B cell (primary cell): ENCODE data around the gene MT1X. TPM values are rescaled to one million over a fixed set of nuclear protein-coding genes. Genes with fewer than 3 reads are reported as not detected.

ENCODE experiments used
- ATAC-seq: fragments of 200-7000 bp; cut with Tn5 transposase; one replicate; pipeline ENCODE4 v1.10.0; 2021; ENCODE audit warnings: low read depth, mild to moderate bottlenecking, moderate number of reproducible peaks, moderate library complexity
- CTCF ChIA-PET: fragments of 350-600 bp; sonication (Branson Sonifier 250); formaldehyde crosslinking; loops from one replicate; lab custom pipeline; 2021; ENCODE audit warnings: antibody characterized with exemption, inconsistent platforms; lab: Charles Lee
- POLR2A ChIA-PET: fragments of 350-600 bp; sonication (Branson Sonifier 250); formaldehyde crosslinking; loops from one replicate; lab custom pipeline; 2021; ENCODE audit warnings: antibody characterized with exemption; lab: Charles Lee
- DNase-seq: peaks from one replicate; pipeline ENCODE4 v3.0.0; 2013
- H2AFZ ChIP-seq: 2 replicates; pipeline ENCODE4 v1.6.1; 2012; ENCODE audit warnings: mild to moderate bottlenecking, low read depth, low read length; ENCODE audit not compliant: insufficient read depth, poor library complexity, severe bottlenecking
- H3K27ac ChIP-seq, 2 donors: 1 replicate in 1 of 2; 2 replicates in 1 of 2; pipeline ENCODE4 v1.5.1; 2012 to 2013; ENCODE audit warnings: low read length in 2 of 2, mild to moderate bottlenecking in 2 of 2, moderate library complexity in 1 of 2
- H3K27me3 ChIP-seq, 4 experiments: fragments of 200-600 bp in 1 of 4; sonication (generic) in 1 of 4; replicated peaks in 1 of 4; 1 replicate in 2 of 4; 2 replicates in 2 of 4; pipeline versions ENCODE4 v1.6.1 to v1.7.0; 2013 to 2016; ENCODE audit warnings: low read length in 3 of 4, mild to moderate bottlenecking in 2 of 4, mixed read lengths in 1 of 4, moderate library complexity in 1 of 4; ENCODE audit not compliant: insufficient read depth in 4 of 4, control insufficient read depth in 3 of 4; ENCODE audit errors: control extremely low read depth in 1 of 4
- H3K36me3 ChIP-seq, 2 experiments: replicated peaks in 1 of 2; 1 replicate in 1 of 2; 2 replicates in 1 of 2; pipeline versions ENCODE4 v1.6.1 to v1.7.1; 2013; ENCODE audit warnings: low read length in 1 of 2; ENCODE audit not compliant: insufficient read depth in 2 of 2, control insufficient read depth in 1 of 2; ENCODE audit errors: control extremely low read depth in 1 of 2, extremely low read depth in 1 of 2
- H3K4me1 ChIP-seq, 2 donors: fragments of 200-600 bp in 1 of 2; sonication (generic) in 1 of 2; 1 replicate in 1 of 2; 2 replicates in 1 of 2; pipeline versions ENCODE4 v1.5.1 to v1.6.1; 2013 to 2017; ENCODE audit warnings: low read length in 2 of 2; ENCODE audit not compliant: control insufficient read depth in 2 of 2, insufficient read depth in 2 of 2
- H3K4me2 ChIP-seq: replicated peaks from 2 replicates; pipeline ENCODE3; 2012; ENCODE audit warnings: mild to moderate bottlenecking, low read depth, low read length; ENCODE audit not compliant: poor library complexity, severe bottlenecking
- H3K4me3 ChIP-seq, 5 experiments: fragments of 200-600 bp in 1 of 5; sonication (generic) in 1 of 5; 1 replicate in 3 of 5; 2 replicates in 2 of 5; pipeline versions ENCODE4 v1.5.1 to v1.7.0; 2011 to 2016; ENCODE audit warnings: low read length in 4 of 5, mild to moderate bottlenecking in 4 of 5, low read depth in 2 of 5, control low read depth in 1 of 5, moderate library complexity in 1 of 5; ENCODE audit not compliant: insufficient read depth in 1 of 5; ENCODE audit errors: control extremely low read depth in 1 of 5, extremely low read depth in 1 of 5
- H3K79me2 ChIP-seq: fragments of 200-600 bp; sonication (generic); one replicate; pipeline ENCODE4 v1.6.0; 2016; ENCODE audit warnings: low read length; ENCODE audit not compliant: control insufficient read depth, insufficient read depth
- H3K9ac ChIP-seq: fragments of 200-600 bp; sonication (generic); 2 replicates; pipeline ENCODE4 v1.6.1; 2017; ENCODE audit warnings: mild to moderate bottlenecking, low read length, moderate library complexity
- H3K9me3 ChIP-seq, 3 donors: one replicate each; pipeline versions ENCODE4 v1.6.1 to v1.7.1; 2013; ENCODE audit warnings: low read length in 2 of 3; ENCODE audit not compliant: control insufficient read depth in 2 of 3, insufficient read depth in 1 of 3; ENCODE audit errors: control extremely low read depth in 1 of 3
- H4K20me1 ChIP-seq: 2 replicates; pipeline ENCODE4 v1.6.0; 2012; ENCODE audit warnings: mild to moderate bottlenecking, low read length; ENCODE audit not compliant: insufficient read depth, control insufficient read depth, poor library complexity, severe bottlenecking
- H3K27ac Mint-ChIP-seq: one replicate; pipeline ENCODE4 v1.8.0; 2021; ENCODE audit warnings: mixed read lengths
- H3K27me3 Mint-ChIP-seq: one replicate; pipeline ENCODE4 v1.8.0; 2021; ENCODE audit warnings: mixed read lengths
- H3K4me1 Mint-ChIP-seq: one replicate; pipeline ENCODE4 v1.8.0; 2021; ENCODE audit warnings: mixed read lengths
- H3K4me3 Mint-ChIP-seq: one replicate; pipeline ENCODE4 v1.8.0; 2021; ENCODE audit warnings: mixed read lengths
- H3K9me3 Mint-ChIP-seq: one replicate; pipeline ENCODE4 v1.8.0; 2022; ENCODE audit warnings: mixed read lengths; ENCODE audit not compliant: insufficient read depth
- EZH2 ChIP-seq: IDR thresholded peaks from 2 replicates; pipeline ENCODE4 v1.6.1; 2012; ENCODE audit warnings: borderline replicate concordance, low read depth, mild to moderate bottlenecking, moderate library complexity, low read length; ENCODE audit not compliant: insufficient read depth, poor library complexity, severe bottlenecking
- WGBS: methylation state at CpG from one replicate; pipeline ENCODE4 v1.1.5; 2013; ENCODE audit warnings: missing lambda C conversion rate; ENCODE audit not compliant: insufficient coverage; 5-methylcytosine and 5-hydroxymethylcytosine counted together
- intact Hi-C: fragments of 100-400 bp; cut with micrococcal nuclease; formaldehyde crosslinking; loops from one replicate; pipeline ENCODE4 v1.10.0; 2022
- polyA plus RNA-seq: library from polyadenylated mRNA; depleted of rRNA; stranded (reverse); fragments of >200 nt; gene quantifications from 2 replicates; pipeline ENCODE4 v1.2.3, GENCODE V29; 2012
- total RNA-seq, 2 donors: library from RNA; stranded (reverse); fragments of 120-200 nt in 1 of 2; gene quantifications; 1 replicate in 1 of 2; 2 replicates in 1 of 2; pipeline versions ENCODE4 v1.2.3 to v1.2.4, GENCODE V29; 2013 to 2022
- TF ChIP-seq, protein P1 (sequence below): fragments of 200-600 bp; IDR thresholded peaks from one replicate; pipeline ENCODE4 v1.8.0; 2022; ENCODE audit warnings: antibody characterized with exemption, mild to moderate bottlenecking

MT1X gene
- total and polyA plus RNA-seq, 2 donors (not counting 1 experiment from before 2014, with no cell fraction given), result 9.1 to 17.2 TPM

DNA sequence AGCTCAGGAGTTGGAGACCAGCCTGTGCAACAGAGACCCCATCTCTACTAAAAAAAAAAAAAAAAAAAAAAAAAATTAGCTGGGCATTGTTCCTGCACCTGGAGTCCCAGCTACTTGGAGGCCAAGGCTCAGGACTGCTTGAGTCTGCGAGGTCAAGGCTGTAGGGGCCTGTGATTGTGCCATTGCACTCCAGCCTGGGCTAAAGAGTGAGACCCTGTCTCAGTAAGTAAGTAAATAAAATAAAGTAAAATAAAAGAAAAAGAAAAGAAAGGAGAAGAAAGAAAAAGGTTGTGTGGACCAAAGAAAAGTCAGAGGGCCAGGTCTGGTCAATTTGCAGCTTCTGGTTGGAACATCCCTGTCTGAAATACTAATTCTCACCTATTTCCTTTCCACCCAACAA is 18.4 kb downstream of the MT1X start:
- Histone ChIP-seq H3K79me2 (no peaks in the 10 kb centered on the region), H3K27me3 (no peaks in the 10 kb centered on the region), H3K4me3 (no peak overlapping the region), H3K9me3 (peaks cover 0 to 11% (median 3%) of the 10 kb centered on the region in 3 donors), H3K27ac (no peak overlapping the region), H3K4me2 (no peak overlapping the region), H3K9ac (no peak overlapping the region), H3K4me1 (peaks cover 0 to 4% of the 10 kb centered on the region in 2 donors), H3K36me3 (no peaks in the 10 kb centered on the region), H4K20me1 (no peaks in the 10 kb centered on the region), H2AFZ (no peak overlapping the region)
- Mint-ChIP-seq H3K4me1 (peaks cover 5% of the 10 kb centered on the region), H3K4me3 (no peak overlapping the region), H3K27ac (no peak overlapping the region), H3K9me3 (peaks cover 7% of the 10 kb centered on the region), H3K27me3 (peaks cover 3% of the 10 kb centered on the region)
- CTCF ChIA-PET, result interaction anchor here (0.6 to 3.6 kb wide), 13 partner anchors 9 to 1236 kb away, joined by 3 to 53 read pairs (median 17); partner anchors contain the start of genes MT1X and MT2A
- no peak for ATAC-seq
- intact Hi-C loops, result loop anchor here (5.0 to 10.0 kb wide), 4 partner anchors 276 to 756 kb away; partner anchors contain the start of gene AMFR
- DNase-seq, result no peak
- no peak for TF ChIP-seq EZH2
- TF ChIP-seq, protein P1, sequence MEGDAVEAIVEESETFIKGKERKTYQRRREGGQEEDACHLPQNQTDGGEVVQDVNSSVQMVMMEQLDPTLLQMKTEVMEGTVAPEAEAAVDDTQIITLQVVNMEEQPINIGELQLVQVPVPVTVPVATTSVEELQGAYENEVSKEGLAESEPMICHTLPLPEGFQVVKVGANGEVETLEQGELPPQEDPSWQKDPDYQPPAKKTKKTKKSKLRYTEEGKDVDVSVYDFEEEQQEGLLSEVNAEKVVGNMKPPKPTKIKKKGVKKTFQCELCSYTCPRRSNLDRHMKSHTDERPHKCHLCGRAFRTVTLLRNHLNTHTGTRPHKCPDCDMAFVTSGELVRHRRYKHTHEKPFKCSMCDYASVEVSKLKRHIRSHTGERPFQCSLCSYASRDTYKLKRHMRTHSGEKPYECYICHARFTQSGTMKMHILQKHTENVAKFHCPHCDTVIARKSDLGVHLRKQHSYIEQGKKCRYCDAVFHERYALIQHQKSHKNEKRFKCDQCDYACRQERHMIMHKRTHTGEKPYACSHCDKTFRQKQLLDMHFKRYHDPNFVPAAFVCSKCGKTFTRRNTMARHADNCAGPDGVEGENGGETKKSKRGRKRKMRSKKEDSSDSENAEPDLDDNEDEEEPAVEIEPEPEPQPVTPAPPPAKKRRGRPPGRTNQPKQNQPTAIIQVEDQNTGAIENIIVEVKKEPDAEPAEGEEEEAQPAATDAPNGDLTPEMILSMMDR, result no peak
- WGBS, result 93% methylated on average over 1 of the region's 1 CpG
- POLR2A ChIA-PET, result no interaction called here

DNA sequence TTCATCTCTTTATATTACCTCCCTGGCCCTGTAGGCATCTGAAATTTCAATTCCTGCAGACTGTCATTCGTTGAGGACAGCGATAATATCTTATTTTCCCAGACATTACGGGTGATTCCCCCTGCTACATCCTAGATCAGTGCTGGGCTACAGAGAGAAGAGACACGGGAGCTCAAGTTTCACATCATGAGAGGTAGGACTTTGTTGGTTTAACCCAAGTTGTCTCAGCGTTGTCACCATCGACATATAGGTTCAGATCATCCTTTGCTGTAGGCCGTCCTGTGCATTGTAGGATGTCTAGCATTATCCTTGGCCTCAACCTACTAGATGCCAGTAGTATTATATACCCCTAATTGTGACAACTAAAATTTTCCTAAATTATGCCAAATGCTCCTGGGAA is 19.3 kb downstream of the MT1X start:
- Mint-ChIP-seq H3K27ac (peak overlapping the region; percentile 43), H3K4me3 (no peak overlapping the region)
- H3K4me2 ChIP-seq, result no peak overlapping the region

More for the DNA sequence above, 19.3 kb downstream of the MT1X start:
- H3K36me3 ChIP-seq, result no peaks in the 10 kb centered on the region
- peaks cover 0 to 11% (median 3%) of the 10 kb centered on the region in 3 donors for H3K9me3 ChIP-seq
- peaks cover 0 to 4% of the 10 kb centered on the region in 2 donors for H3K4me1 ChIP-seq
- no peaks in the 10 kb centered on the region for H3K27me3 ChIP-seq
- TF ChIP-seq, protein P1, result no peak
- TF ChIP-seq EZH2, result no peak
- Mint-ChIP-seq H3K9me3 (peaks cover 7% of the 10 kb centered on the region), H3K27me3 (peaks cover 3% of the 10 kb centered on the region), H3K4me1 (peaks cover 5% of the 10 kb centered on the region)
- no peak overlapping the region for H3K9ac ChIP-seq
- no peaks in the 10 kb centered on the region for H3K79me2 ChIP-seq
- DNase-seq, result no peak
- ChIA-PET CTCF (interaction anchor here (0.8 to 3.6 kb wide), 44 partner anchors 11 to 1237 kb away, joined by 3 to 53 read pairs (median 6); partner anchors contain the start of genes BBS2, MT1X, MT2A and NUDT21), POLR2A (interaction anchor here (0.7 to 1.1 kb wide), 6 partner anchors 28 to 250 kb away, joined by 3 to 5 read pairs (median 3); partner anchors contain the start of genes BBS2, NUDT21 and OGFOD1)
- H2AFZ ChIP-seq, result peak overlapping the region; percentile 41
- ATAC-seq, result no peak
- H3K27ac ChIP-seq, result no peak overlapping the region
- H3K4me3 ChIP-seq, result no peak overlapping the region
- WGBS, result 100% methylated on average over 3 of the region's 7 CpGs
- H4K20me1 ChIP-seq, result no peaks in the 10 kb centered on the region
- intact Hi-C loops, result loop anchor here (5.0 to 10.0 kb wide), 4 partner anchors 277 to 757 kb away; partner anchors contain the start of gene AMFR
